Gastroesophageal sphincter (tissue), 3 donors: Measurements from ENCODE around the gene KLK1.

Source experiments
- CTCF ChIP-seq, 4 experiments: fragments of 200-600 bp in 2 of 4; fragments of 450-650 bp in 2 of 4; sonication (generic) in 1 of 4; IDR thresholded peaks; one replicate each; pipeline ENCODE4 v1.5.1; 2017 to 2019; ENCODE audit warnings: antibody characterized with exemption in 4 of 4, mild to moderate bottlenecking in 2 of 4, moderate library complexity in 2 of 4
- POLR2A ChIP-seq, 2 donors: fragments of 450-650 bp; IDR thresholded peaks; one replicate each; pipeline ENCODE4 v1.6.1; 2017; ENCODE audit warnings: antibody characterized with exemption in 2 of 2, mild to moderate bottlenecking in 2 of 2, moderate library complexity in 1 of 2
- POLR2AphosphoS5 ChIP-seq: sonication (generic); formaldehyde crosslinking; IDR thresholded peaks from one replicate; pipeline ENCODE4 v1.6.1; 2017; ENCODE audit warnings: antibody characterized with exemption

GRCh38 chr19:50794876-50795663 is 28.5 kb downstream of the KLK1 start:
- TF ChIP-seq CTCF (IDR thresholded peaks at IDR 0.05): no peak
- no peak for TF ChIP-seq POLR2A (IDR thresholded peaks at IDR 0.05)
- no peak for TF ChIP-seq POLR2AphosphoS5
